ENCODE data around the gene ALDH4A1.

Gene ALDH4A1

GRCh38 chr1:18922848-18923755, 20.7 kb upstream of the ALDH4A1 start:
- no peak for DNase-seq (ENCODE audit: low read depth, low spot score)

GRCh38 chr1:18922319-18922726, 20.0 kb upstream of the ALDH4A1 start:
- no peak for DNase-seq (ENCODE audit: low read depth, low spot score)

DNA sequence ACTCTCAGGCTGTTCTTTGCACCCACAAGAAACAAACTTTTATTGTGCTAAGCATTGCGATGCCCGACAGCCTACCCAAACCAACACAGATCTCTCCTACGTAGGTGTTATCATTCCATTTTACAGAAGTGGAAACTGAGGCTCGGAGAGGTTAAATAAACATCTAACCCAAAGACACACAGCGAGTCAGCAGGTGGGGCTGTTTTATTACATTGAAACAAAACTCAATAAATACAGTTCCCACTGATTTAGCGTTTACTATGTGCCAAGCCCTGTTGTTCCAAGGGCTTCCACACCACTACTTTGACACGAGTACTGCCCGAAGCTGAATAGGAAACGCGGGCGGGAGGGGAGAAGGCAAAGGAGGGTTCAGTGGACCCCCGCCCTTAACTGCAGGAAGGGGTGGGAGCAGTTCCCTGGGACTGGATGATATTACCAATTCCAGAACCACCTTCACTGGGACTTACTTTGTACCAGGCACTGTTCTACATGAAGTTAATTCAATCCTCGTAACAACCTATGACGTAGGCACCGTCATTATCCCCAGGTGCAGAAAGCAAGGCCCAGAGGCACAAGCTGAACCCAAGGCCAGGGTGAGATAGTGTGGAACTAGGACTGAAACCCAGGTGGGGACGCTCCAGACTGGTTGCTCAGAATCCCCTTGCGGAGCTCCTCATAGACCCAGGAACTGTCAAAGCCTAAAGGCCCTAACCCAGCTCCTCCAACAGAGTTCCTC, 19.3 kb upstream of the ALDH4A1 start:
- DNase-seq (ENCODE audit: low read depth, low spot score), result no peak

DNA sequence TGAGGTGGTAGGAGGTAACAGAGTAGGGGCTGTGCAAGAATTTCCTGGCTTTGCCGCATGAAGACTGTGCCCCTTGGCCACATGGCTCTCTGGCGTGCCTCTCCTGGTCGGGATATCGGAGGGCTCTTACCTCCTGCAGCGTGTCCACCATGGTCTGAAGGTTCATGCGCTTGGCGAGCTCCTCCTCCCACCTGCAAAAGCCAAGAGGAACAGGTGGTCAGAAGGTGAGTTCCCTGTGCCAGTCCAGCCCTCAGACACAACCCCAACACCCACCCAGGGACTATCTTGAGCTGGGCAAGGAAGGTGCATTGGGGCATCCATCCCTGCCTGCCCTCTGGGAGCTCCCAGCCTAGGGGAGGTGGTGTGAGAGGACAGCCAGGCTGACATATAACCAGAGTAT, 18.6 kb upstream of the ALDH4A1 start:
- no peak for DNase-seq (ENCODE audit: low read depth, low spot score)

DNA sequence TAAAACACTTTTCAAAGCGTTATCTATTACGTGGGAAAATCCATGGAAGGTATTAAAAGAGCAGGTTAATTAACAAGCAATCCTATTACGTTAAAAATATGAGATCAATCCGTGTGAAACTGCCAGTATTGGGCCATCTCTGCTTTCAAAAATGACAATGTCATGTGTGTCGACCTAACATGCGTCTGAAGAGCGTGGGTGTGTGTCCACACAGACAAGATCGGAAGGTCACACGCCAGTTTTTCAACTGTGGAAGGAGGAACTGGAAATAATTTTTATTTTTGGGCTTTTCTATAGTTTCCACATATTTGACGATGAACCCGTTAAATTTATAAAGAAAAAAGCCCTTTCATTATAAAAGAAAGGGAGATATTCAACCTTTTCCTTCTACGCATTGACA, 17.6 kb upstream of the ALDH4A1 start:
- DNase-seq (ENCODE audit: low read depth, low spot score), result no peak

DNA sequence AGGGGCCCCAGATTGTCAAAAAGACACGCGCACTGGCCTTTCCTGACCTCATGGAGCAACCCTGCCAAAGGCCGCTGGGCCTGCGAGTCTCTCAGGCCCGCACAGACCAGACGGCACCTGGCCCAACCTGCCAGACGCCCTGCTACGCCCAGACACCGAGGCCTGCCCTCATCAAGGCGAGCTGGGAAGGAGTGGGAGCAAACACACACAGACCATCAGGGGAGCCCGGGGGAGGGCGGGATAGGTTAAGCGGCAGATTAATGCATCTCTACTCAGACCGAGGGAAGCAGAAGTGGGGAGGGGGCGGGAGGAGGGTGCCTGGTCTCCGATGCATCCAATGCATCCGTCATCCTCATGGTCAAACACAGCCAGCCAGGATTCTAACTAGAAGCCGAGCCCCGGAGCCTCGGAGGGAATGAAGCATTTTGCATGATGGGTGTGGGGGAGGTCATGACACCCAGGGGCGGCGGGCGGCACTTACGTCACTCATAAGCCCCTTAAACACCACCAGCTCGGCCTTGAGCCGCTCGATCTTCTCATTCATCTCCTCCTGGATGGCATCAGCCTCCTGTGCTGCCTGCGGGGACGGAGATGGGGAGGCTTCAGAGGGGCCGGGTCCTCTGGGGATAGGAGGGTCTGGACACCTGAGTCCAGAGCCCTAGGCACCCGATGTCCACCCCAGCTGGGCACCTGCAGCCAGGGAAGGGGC, 17.0 kb upstream of the ALDH4A1 start:
- DNase-seq (ENCODE audit: low read depth, low spot score), result no peak

DNA sequence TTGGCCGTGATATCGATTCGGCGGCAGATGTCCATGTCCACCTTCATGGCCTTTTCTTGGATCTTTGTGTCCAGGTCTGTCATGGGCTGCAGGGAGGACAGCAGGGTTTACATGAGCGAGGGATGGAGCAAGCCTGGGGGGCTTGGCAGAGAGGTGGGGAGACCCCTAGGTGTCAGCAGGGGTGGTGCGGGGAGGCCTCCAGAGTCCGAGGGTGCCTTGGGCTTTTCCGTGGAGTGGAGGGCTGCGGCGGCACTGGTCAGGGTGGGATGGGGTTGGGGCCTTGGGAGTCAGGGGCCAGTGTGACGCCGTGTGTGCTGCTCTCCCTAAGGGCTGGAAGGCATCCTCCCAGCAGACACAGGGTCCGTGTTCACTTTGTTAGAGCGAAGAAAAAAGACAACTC, 16.1 kb upstream of the ALDH4A1 start:
- no peak for DNase-seq (ENCODE audit: low read depth, low spot score)

GRCh38 chr1:18917071-18917799, 14.9 kb upstream of the ALDH4A1 start:
- DNase-seq (ENCODE audit: low read depth, low spot score), result no peak

DNA sequence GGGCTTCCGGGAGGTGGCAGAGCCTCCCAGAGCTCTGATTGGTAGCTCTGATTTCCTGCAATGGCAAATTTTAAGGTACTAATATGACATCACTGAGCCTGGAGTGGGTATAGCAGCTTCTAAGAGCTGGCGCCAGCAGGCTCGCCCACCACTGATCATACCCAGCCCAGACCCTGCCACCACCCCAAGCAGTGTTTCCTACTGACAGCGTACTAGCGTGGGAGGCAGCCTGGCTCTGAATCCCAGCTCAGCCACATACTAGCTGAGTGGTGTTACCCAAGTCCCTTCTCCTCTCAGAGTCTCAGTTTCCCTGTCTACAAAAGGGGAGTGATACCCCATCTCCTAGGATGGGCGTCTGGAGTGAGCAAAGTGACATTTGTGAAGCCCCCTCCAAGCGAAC, 13.0 kb upstream of the ALDH4A1 start:
- DNase-seq (ENCODE audit: low read depth, low spot score), result no peak

DNA sequence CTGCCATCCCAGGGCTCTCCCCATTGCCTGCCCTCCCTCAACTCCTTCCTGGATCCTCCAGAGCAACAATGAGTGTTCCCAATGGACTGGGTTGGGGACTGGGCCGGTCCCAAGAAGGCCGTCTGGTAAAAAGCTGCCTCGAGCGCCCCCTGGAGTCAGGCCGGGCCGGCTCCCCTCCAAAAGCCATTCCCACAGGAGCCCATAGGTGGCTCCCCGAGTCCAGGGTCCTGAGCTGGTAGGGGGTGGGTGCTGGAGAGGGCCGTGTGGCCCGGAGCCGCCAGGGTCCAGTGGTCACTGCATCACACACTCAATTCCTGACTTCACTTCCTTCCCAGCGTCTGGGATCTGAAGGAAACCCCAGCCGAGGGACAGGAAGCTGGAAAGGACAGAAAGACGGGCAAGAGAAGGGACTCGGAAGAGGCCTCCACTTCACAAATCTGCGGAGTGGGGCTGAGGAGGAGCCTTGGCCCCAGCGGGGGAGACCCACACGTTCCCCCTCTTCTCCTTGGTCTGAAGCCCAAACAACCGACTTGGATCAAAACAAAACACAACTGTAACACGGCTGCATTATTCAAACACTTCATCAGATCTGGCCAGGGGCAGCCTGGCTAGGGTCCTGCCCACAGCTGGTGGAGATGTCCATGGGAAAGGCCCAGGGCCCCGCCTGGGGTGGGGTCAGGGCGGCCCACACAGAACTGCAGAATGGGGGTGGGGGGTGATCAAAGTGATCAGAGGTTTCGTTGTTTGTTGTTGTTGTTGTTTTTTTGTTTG, 10.9 kb upstream of the ALDH4A1 start:
- DNase-seq (ENCODE audit: low read depth, low spot score), result peak; percentile 58

DNA sequence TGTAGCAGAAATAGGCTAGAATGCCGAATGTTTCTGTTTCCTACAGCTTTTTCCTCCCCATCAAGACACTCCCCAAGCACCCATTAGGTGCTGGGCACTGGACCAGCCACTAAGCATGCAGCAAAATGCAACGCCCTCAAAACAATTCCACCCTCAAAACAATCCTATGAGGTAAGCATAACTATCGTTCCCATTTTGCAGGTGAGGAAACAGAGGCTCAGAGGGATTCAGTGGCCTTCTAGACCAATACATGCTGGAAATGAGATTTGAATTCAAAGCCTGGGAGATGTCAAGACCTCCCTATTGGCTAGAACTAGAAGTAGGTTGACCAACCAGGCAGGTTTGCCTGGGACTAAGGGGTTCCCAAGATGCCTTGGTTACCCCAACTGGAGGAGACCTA, 10.2 kb upstream of the ALDH4A1 start:
- no peak for DNase-seq (ENCODE audit: low read depth, low spot score)

GRCh38 chr1:18908911-18909771, 6.8 kb upstream of the ALDH4A1 start:
- no peak for DNase-seq (ENCODE audit: low read depth, low spot score)

- DNase-seq (ENCODE audit: low read depth, low spot score), result no peak
Measured at GRCh38 chr1:18907917-18908845, 5.8 kb upstream of the ALDH4A1 start.

- peak; percentile 34 for DNase-seq (ENCODE audit: low read depth, low spot score)
Measured at GRCh38 chr1:18907021-18907916, 4.9 kb upstream of the ALDH4A1 start.

DNA sequence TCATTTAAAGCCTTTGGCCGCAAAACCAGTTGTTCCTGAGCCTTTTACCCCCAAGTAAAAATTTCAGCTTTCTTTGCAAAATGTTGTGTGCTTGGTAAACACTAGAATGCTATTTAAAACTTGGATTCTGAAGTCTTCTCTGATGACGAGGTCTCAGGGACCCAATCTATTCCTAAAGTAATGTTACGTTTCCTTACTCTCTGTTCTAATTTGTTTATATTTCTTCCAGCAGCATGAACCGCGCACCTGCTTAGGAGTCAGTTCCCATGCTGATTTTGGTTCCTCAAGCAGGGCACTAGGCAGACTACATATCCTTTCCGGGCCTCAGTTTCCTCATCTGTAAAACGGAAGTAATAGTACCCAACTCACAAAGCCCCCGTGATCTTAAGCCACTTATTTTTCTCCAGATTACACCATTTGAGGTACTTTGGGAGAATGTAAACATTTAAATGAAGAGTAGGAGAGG, 969 bp upstream of the ALDH4A1 start:
- no peak for DNase-seq (ENCODE audit: low read depth, low spot score)

- no peak for DNase-seq (ENCODE audit: low read depth, low spot score)
Measured at GRCh38 chr1:18901952-18902522, 318 bp downstream of the ALDH4A1 start.

All from activated naive CD8-positive, alpha-beta T cell treated with anti-CD3 and anti-CD28 coated beads, Interleukin-2, amount 50 U/mL, for 16 hours (primary cell).